GM12878 (cell line): ENCODE data around the gene DNASE2. TPM values are rescaled to one million over a fixed set of nuclear protein-coding genes. Genes with fewer than 3 reads are reported as not detected.

Source experiments
- ATAC-seq: fragments of 200-7000 bp; cut with Tn5 transposase; 3 replicates; pipeline ENCODE4 v1.9.1; 2020; ENCODE audit warnings: mild to moderate bottlenecking, moderate library complexity
- BruUV-seq: library from RNA; stranded (reverse); fragments of 400-500 nt; replicated peaks from 2 replicates; lab custom pipeline; 2021; lab: Mats Ljungman, UMichigan
- CTCF ChIA-PET: fragments of 300-600 bp; sonication (Branson Sonifier 250); formaldehyde crosslinking; extraction: SDS; loops from one replicate; lab custom pipeline; 2021; ENCODE audit warnings: inconsistent platforms; lab: Yijun Ruan, JAX
- POLR2A ChIA-PET: fragments of 350-600 bp; formaldehyde crosslinking; extraction: SDS; loops from one replicate; lab custom pipeline; 2021; ENCODE audit warnings: inconsistent platforms; lab: Charles Lee
- RAD21 ChIA-PET: fragments of 300-600 bp; sonication (Branson Sonifier 250); formaldehyde crosslinking; loops from one replicate; lab custom pipeline; 2023; ENCODE audit warnings: antibody characterized with exemption; ENCODE audit not compliant: unreplicated experiment; lab: Charles Lee
- SMC1A ChIA-PET: fragments of 300-600 bp; sonication (Branson Sonifier 250); formaldehyde crosslinking; loops from one replicate; lab custom pipeline; 2023; ENCODE audit not compliant: unreplicated experiment, uncharacterized antibody; lab: Charles Lee
- DNase-seq: peaks from one replicate; pipeline ENCODE4 v3.0.0-alpha.2; 2011; ENCODE audit warnings: low read depth, low spot score
- FAIRE-seq: peaks from 3 replicates; lab custom pipeline; 2011; peaks lifted over from hg19 to GRCh38; lab: Jason Lieb, UNC
- H2AFZ ChIP-seq: 2 replicates; pipeline ENCODE4 v1.6.0; 2011; ENCODE audit warnings: low read depth, low read length, control low read depth; ENCODE audit not compliant: control insufficient read depth
- H3K27ac ChIP-seq: 2 replicates; pipeline ENCODE4 v1.5.1; 2011; ENCODE audit warnings: control low read depth; ENCODE audit not compliant: control insufficient read depth, insufficient read depth
- H3K27me3 ChIP-seq, 2 experiments: replicated peaks in 1 of 2; 2 replicates each; pipeline versions ENCODE4 v1.6.0 to v1.6.1; 2011; ENCODE audit warnings: low read length in 1 of 2; ENCODE audit not compliant: control insufficient read depth in 2 of 2, insufficient read depth in 2 of 2
- H3K36me3 ChIP-seq, 2 experiments: 2 replicates each; pipeline ENCODE4 v1.5.1; 2011; ENCODE audit warnings: low read length in 1 of 2; ENCODE audit not compliant: control insufficient read depth in 2 of 2, insufficient read depth in 2 of 2
- H3K4me1 ChIP-seq: 2 replicates; pipeline ENCODE4 v1.6.1; 2011; ENCODE audit warnings: mild to moderate bottlenecking, low read length, moderate library complexity, mixed read lengths; ENCODE audit not compliant: control insufficient read depth, insufficient read depth
- H3K4me2 ChIP-seq: 2 replicates; pipeline ENCODE4 v1.6.0; 2011; ENCODE audit warnings: control low read depth; ENCODE audit not compliant: control insufficient read depth, insufficient read depth
- H3K4me3 ChIP-seq: fragments of 200-600 bp; sonication (generic); 2 replicates; pipeline ENCODE4 v1.5.1; 2016
- H3K79me2 ChIP-seq: 2 replicates; pipeline ENCODE4 v1.6.0; 2011; ENCODE audit warnings: low read length; ENCODE audit not compliant: control insufficient read depth, insufficient read depth
- H3K9ac ChIP-seq: 2 replicates; pipeline ENCODE4 v1.8.0; 2011; ENCODE audit warnings: low read length, control low read depth, mixed read lengths; ENCODE audit not compliant: control insufficient read depth, insufficient read depth
- H3K9me3 ChIP-seq: replicated peaks from 3 replicates; pipeline ENCODE4 v1.5.1; 2011; ENCODE audit warnings: mild to moderate bottlenecking, low read length; ENCODE audit not compliant: control insufficient read depth, insufficient read depth
- H4K20me1 ChIP-seq: 2 replicates; pipeline ENCODE4 v1.6.0; 2011; ENCODE audit not compliant: control insufficient read depth, insufficient read depth
- BCL11A ChIP-seq: IDR thresholded peaks from 2 replicates; pipeline ENCODE4 v1.6.1; 2011; ENCODE audit warnings: low read depth, low read length
- CBX5 ChIP-seq: sonication (generic); IDR thresholded peaks from 2 replicates; pipeline ENCODE4 v1.6.1; 2016; ENCODE audit warnings: low read depth, moderate library complexity, mild to moderate bottlenecking, inconsistent platforms
- EP300 ChIP-seq, 2 experiments: fragments of 150-350 bp in 1 of 2; IDR thresholded peaks; 2 replicates each; pipeline ENCODE4 v1.6.1; 2011 to 2012; ENCODE audit warnings: low read depth in 2 of 2, low read length in 2 of 2, borderline replicate concordance in 1 of 2, improper control_type of control experiment in 1 of 2, inconsistent platforms in 1 of 2; ENCODE audit not compliant: control insufficient read depth in 1 of 2
- HDAC2 ChIP-seq: fragments of 200-600 bp; sonication (generic); IDR thresholded peaks from 2 replicates; pipeline ENCODE4 v1.6.1; 2017
- MYB ChIP-seq: fragments of 150-350 bp; IDR thresholded peaks from 2 replicates; pipeline ENCODE4 v1.6.1; 2014; ENCODE audit warnings: mild to moderate bottlenecking, low read depth, low read length, borderline replicate concordance
- NFYB ChIP-seq: IDR thresholded peaks from 2 replicates; pipeline ENCODE4 v1.6.1; 2011; ENCODE audit warnings: low read depth, mild to moderate bottlenecking, low read length, improper control_type of control experiment, moderate library complexity; ENCODE audit not compliant: insufficient read depth
- NKRF ChIP-seq: fragments of 450-650 bp; conservative IDR thresholded peaks from 2 replicates; pipeline ENCODE4 v1.6.1; 2017; ENCODE audit warnings: mild to moderate bottlenecking, moderate library complexity
- RCOR1 ChIP-seq: conservative IDR thresholded peaks from 2 replicates; pipeline ENCODE4 v1.6.1; 2012; ENCODE audit warnings: low read depth, low read length, improper control_type of control experiment
- USF1 ChIP-seq: IDR thresholded peaks from 2 replicates; pipeline ENCODE4 v1.6.1; 2011; ENCODE audit warnings: borderline replicate concordance, low read depth, mild to moderate bottlenecking, moderate library complexity, mixed read lengths, low read length; ENCODE audit not compliant: insufficient read depth; ENCODE audit errors: extremely low read length
- ZBTB4 ChIP-seq: fragments of 450-650 bp; formaldehyde crosslinking; IDR thresholded peaks from 2 replicates; pipeline ENCODE4 v1.4.0; 2022; ENCODE audit warnings: mild to moderate bottlenecking, moderate library complexity
- ZNF622 ChIP-seq: fragments of 450-650 bp; IDR thresholded peaks from 2 replicates; pipeline ENCODE4 v1.6.1; 2017; ENCODE audit warnings: mild to moderate bottlenecking, inconsistent platforms
- ZNF687 ChIP-seq: fragments of 450-650 bp; IDR thresholded peaks from 2 replicates; pipeline ENCODE4 v1.6.1; 2017; ENCODE audit warnings: mild to moderate bottlenecking, moderate library complexity
- WGBS: methylation state at CpG from one replicate; pipeline ENCODE4 v1.1.6; 2016; ENCODE audit warnings: low lambda C conversion rate; ENCODE audit not compliant: insufficient replicate concordance, insufficient coverage; ENCODE audit errors: missing lambda C conversion rate; 5-methylcytosine and 5-hydroxymethylcytosine counted together
- in situ Hi-C: fragments of 300-500 bp; cut with MboI; formaldehyde crosslinking; loops from 9 replicates; pipeline ENCODE4 v1.14.3; 2018; ENCODE audit warnings: mixed read lengths
- intact Hi-C: fragments of 100-400 bp; cut with micrococcal nuclease; formaldehyde crosslinking; loops from one replicate; pipeline ENCODE4 v1.14.2; 2022; ENCODE audit not compliant: unreplicated experiment
- polyA plus RNA-seq, 11 experiments: library from polyadenylated mRNA; depleted of rRNA in 4 of 11; unstranded in 6 of 11; stranded (reverse) in 5 of 11; fragments of >200 nt; fragmentation: Nextera tagmentation in 4 of 11; fragmentation: Illumina TruSeq in 1 of 11; extraction: Ambion mirVana in 4 of 11; extraction: Trizol in 1 of 11; gene quantifications; 1 replicate in 1 of 11; 2 replicates in 10 of 11; pipeline versions ENCODE4 v1.2.1 to v1.2.3, GENCODE V29; 2011 to 2016; ENCODE audit warnings: inconsistent platforms in 2 of 11, missing spikeins in 2 of 11, low read depth in 1 of 11
- total RNA-seq, 4 experiments: library from RNA; depleted of rRNA in 3 of 4; stranded (reverse); fragments of >200 nt in 3 of 4; fragmentation: Illumina TruSeq in 1 of 4; extraction: Trizol in 1 of 4; gene quantifications; 2 replicates each; pipeline versions ENCODE4 v1.2.1 to v1.2.3, GENCODE V29; 2013 to 2021

DNASE2 gene
- total and polyA plus RNA-seq, 10 of the 15 experiments (the other 5 are each of a cell fraction or from before 2014, with no cell fraction given), result 4.9 to 32.1 (median 22.0) TPM

GRCh38 chr19:12886651-12886968, 5.4 kb upstream of the DNASE2 start:
- H3K4me2 ChIP-seq, result no peak overlapping the region
- BruUV-seq, result no TSS peak
- H2AFZ ChIP-seq, result no peak overlapping the region
- intact Hi-C loops, result no loop called here
- DNase-seq (no peak), ATAC-seq (no peak), FAIRE-seq (no peak)
- CTCF ChIA-PET, result interaction anchor here (13.2 kb wide), 1 partner anchor 77 kb away, joined by 182 read pairs; no protein-coding TSS in a partner anchor
- TF ChIP-seq BCL11A (no peak), NFYB (no peak), ZNF687 (no peak), MYB (no peak), HDAC2 (no peak), NKRF (no peak), ZNF622 (no peak), RCOR1 (no peak), USF1 (no peak), ZBTB4 (CRISPR knock-in tag) (no peak), EP300 (IDR thresholded peaks at IDR 0.05; ENCODE audit: borderline replicate concordance in 1 of 2, control insufficient read depth in 1 of 2, low read depth in 2 of 2, low read length in 2 of 2) (no peak), CBX5 (no peak)
- 48% methylated on average over 5 of the region's 5 CpGs for WGBS
- H3K79me2 ChIP-seq, result peaks cover 6% of the 10 kb centered on the region
- RAD21 ChIA-PET, result interaction anchor here (0.7 kb wide), 1 partner anchor 208 kb away, joined by 4 read pairs; no protein-coding TSS in a partner anchor
- H3K9ac ChIP-seq, result no peak overlapping the region
- H3K27me3 ChIP-seq, result no peaks in the 10 kb centered on the region; a peak in 1 of 4 replicates
- SMC1A ChIA-PET, result interaction anchor here (1.5 to 3.2 kb wide), 2 partner anchors 14 to 79 kb away, joined by 4 to 29 read pairs; no protein-coding TSS in a partner anchor
- H4K20me1 ChIP-seq, result no peaks in the 10 kb centered on the region
- no peak overlapping the region for H3K4me3 ChIP-seq
- POLR2A ChIA-PET, result no interaction called here
- H3K9me3 ChIP-seq, result peaks cover 7% of the 10 kb centered on the region
- in situ Hi-C loops, result loop anchor here (10.0 kb wide), 1 partner anchor 208 kb away; no protein-coding TSS in a partner anchor
- H3K36me3 ChIP-seq, result no peaks in the 10 kb centered on the region
- H3K4me1 ChIP-seq, result peaks cover 14% of the 10 kb centered on the region
- no peak overlapping the region for H3K27ac ChIP-seq
